GM20431 (cell line): ENCODE results near the gene P4HA1.
"Not testable (repeated sequence)": the region's sequence is repeated elsewhere in the genome, so short reads cannot be mapped to it uniquely, and the experiment has no call there.

Source experiments
- in situ Hi-C: fragments of 300-500 bp; cut with MseI, MboI; formaldehyde crosslinking; loops from one replicate; pipeline ENCODE4 v1.15.0; 2020; ENCODE audit warnings: low sequenced_read_pairs; ENCODE audit not compliant: unreplicated experiment

Gene P4HA1

DNA sequence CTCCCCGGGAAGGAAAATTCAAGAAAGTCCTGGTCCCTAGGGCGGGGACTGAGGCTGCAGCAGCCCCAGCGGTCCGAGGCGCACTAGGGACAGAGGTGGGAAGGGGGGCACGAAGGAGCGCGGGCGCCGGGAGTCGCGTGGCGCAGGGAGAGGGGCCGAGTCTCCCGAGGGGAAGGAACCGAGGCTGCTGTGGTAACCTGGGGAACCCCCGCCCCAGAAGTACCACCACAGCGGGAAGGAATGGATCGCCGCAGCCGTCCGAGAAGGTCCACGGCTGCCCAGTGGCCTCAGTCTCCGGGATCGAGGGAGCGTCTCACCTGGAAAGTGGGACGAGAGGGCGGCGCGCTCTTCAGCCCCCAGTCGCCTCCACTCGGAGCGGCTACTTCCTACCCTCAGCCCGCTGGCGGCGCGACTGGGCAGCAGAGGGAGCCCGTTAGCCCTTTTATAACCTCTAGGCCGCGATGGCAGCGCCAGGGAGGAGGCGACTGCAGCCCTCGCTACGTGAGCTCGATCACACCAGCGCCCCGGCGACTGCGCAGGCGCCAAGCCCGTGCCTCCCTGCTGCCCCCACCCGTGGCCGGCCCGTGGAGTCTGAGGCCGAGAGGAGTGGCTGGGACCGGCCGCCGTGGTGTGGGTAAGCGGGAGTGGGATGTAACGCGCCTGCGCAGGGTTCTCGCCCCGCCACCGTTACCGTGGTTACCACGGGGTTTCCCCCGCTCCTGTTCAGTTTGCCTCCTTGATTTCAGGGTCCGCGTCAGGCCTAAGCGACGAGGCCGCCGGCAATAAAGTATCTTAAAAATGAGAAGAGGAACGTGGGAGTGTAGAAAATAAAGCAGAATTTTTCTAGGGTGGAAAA, at the start of gene P4HA1:
Gene P4HA1 (minus strand): TSS at position 418 of the 856 bp plus-strand sequence. CDS start 21,983 bp downstream, outside the sequence.
- in situ Hi-C loops = no loop called here

GRCh38 chr10:73141603-73142002, 44.9 kb upstream of the P4HA1 start:
- in situ Hi-C loops = no loop called here

DNA sequence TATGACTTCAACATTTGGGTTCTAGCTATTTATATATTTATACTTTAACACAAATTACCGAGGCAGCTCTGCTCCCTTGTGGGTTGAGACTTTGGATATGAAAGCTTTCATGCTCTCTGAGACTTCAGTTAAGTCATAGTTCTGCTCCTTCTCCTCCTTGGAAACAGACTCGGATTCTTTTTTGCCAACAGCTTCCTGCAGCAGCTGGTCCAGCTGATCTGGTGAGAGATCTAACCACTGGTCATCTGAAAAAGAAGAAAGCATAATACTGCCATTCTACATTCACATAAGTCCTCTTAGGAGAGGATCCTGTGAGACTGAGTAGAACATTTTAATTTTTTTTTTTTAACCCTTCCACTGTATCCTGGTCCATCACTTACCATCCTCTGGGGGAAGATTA, 42.6 kb upstream of the P4HA1 start:
- in situ Hi-C loops = no loop called here

- in situ Hi-C loops = no loop called here
Measured at GRCh38 chr10:73136627-73137026, 40.0 kb upstream of the P4HA1 start.

- in situ Hi-C loops = no loop called here
Measured at GRCh38 chr10:73134727-73135126, 38.1 kb upstream of the P4HA1 start.

DNA sequence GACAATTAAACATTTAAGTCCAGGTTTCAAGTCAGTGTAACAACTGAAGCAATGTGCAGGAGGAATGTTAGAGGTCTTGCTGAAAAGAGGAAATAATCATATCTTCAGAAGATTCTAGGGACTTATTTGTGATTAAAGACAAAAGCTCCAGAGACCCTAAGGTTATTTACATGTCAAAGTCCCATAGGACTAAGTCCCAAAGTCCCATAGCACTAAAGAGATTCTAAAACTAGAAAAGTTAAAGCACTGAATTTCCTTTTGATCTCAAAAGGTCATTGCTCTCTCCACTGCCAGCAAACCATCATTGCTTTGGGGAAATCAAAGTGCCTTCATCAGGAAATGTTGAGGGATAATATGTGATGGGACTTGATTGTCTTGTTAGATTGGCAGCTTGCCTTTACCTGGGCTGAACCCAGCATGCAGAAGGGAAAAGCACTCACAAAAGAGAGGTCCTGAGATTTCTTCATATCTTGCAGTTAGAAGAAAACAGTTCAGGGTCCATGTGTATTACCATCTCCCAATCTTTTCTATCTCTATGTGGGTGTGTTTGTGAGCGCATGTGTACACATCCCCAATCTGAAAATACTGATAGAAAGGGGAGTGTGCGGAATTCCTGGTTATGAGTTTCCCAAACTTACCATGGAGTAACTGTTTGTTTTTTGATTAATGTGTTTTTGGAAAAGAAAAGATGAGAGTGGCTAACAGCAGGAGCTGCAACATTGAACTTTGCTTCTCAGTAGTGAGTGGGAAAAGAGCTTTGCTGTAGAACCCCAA, 35.4 kb upstream of the P4HA1 start:
- in situ Hi-C loops = no loop called here

- in situ Hi-C loops = no loop called here
Measured at GRCh38 chr10:73131301-73131700, 34.6 kb upstream of the P4HA1 start.

GRCh38 chr10:73126343-73126742, 29.7 kb upstream of the P4HA1 start:
- in situ Hi-C loops = no loop called here

DNA sequence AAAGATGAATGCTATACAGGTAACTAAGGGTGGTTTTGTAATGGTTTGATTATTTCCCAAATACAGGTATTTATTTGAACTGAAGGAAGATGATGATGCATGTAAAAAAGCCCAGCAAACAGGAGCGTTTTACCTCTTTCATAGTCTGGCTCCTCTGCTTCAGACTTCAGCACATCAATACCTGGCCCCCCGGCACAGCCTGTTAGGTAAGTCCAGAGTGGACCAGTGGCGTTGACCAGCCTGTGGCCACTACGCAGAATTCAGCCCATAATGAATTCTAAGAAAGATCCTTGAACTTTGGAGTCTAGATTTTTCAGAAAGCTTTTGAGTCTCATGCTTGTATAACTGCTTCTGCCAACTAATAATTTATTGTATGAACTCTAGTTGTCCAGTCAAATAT, 23.3 kb upstream of the P4HA1 start:
- in situ Hi-C loops = no loop called here

GRCh38 chr10:73119457-73119856, 22.8 kb upstream of the P4HA1 start:
- in situ Hi-C loops = no loop called here

- in situ Hi-C loops = no loop called here
Measured at GRCh38 chr10:73117976-73118743, 21.5 kb upstream of the P4HA1 start.

DNA sequence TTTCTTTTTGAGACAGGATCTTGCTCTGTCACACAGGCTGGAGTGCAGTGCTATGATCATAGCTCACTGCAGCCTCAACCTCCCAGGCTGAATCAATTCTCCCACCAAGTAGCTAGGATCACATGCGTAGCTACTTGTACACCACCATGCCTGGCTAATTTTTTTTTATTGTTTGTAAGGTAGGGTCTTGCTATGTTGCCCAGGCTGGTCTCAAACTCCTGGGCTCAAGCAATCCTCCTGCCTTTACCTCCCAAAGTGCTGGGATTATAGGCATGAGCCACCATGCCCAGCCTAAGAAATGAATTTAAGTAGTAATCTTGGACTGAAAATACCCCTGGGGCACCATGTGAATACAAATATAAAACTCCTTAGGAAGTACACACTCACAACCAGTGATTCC, 19.4 kb upstream of the P4HA1 start:
- in situ Hi-C loops = no loop called here

GRCh38 chr10:73113551-73113950, 16.9 kb upstream of the P4HA1 start:
- in situ Hi-C loops = no loop called here

DNA sequence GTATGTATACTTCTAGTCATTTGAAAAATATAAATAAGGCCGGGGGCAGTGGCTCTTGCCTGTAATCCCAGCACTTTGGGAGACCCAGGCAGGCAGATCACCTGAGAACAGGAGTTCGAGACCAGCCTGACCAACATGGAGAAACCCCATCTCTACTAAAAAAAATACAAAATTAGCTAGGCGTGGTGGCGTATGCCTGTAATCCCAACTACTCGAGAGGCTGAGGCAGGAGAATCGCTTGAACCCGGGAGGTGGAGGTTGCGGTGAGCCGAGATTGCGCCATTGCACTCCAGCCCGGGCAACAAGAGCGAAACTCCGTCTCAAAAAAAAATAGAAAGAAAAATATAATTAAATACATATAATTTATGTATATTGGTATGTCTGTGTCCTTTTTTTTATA, 15.4 kb upstream of the P4HA1 start:
- in situ Hi-C loops = not testable (repeated sequence)

DNA sequence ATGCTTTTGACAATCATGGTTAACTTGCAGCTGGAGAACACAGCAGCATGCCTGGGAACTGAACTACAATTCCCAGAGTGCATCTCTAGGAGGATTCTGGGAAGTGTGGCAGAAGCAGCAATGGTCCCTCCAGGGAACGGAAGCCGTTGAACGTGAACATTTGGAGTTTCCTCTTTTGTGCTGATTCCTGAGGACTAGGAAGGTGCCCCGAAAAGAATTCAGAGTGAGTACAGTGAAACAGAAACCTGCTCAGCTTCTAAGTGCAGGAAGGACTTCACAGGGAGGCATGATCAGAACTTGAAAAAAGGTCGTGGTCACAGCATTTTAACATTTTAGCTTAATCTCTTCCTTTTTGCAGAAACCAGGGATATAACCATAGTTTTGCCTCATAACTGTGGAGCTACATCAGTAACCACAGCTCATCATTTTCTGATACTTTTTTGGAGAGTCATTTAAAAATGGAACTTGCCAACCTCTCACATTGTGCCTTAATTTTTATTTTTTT, 13.7 kb upstream of the P4HA1 start, which contains the start of gene NUDT13:
Gene NUDT13 (plus strand): TSS at position 111 of the 505 bp plus-strand sequence. CDS start 3,911 bp downstream, outside the sequence.
- in situ Hi-C loops = no loop called here

- in situ Hi-C loops = not testable (repeated sequence)
Measured at GRCh38 chr10:73109248-73109652, 12.6 kb upstream of the P4HA1 start.

DNA sequence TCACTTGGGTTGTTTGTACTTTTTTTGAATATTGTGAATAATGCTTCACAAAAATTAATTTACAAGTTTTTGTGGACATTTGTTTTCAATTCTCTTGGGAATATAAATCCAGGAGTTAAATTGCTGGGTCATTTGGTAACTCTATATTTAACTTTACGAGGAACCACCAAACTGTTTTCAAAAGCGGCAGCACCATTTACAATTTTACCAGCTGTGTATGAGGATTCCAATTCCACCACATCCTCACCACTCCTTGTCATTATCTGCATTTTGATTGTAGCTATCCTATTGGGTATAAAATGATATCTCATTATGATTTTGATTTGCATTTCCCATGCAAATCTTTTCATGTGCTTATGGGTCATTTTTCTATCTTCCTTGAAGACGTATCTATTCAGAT, 9.6 kb upstream of the P4HA1 start:
- in situ Hi-C loops = no loop called here

DNA sequence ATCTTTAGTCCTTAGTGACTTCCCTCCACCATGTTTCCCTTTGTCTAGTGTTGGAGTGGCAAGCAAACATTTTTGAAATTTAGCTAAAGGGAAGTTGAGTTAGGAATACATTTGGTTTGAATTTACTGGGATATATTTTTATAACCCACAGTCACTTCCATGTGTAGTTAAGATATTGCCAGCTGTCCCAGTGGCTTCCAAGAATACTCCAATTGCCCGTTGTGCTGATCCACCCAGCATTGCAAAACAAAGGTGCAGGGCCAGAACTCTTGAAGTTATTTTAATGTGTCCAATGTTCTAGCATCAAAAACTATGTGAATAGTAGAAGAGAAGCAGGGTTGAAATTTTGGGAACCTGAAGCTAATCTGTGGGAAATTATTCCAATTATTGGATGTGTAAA, 2.5 kb upstream of the P4HA1 start:
- in situ Hi-C loops = no loop called here

GRCh38 chr10:73097305-73097670, 622 bp upstream of the P4HA1 start:
- in situ Hi-C loops = no loop called here

DNA sequence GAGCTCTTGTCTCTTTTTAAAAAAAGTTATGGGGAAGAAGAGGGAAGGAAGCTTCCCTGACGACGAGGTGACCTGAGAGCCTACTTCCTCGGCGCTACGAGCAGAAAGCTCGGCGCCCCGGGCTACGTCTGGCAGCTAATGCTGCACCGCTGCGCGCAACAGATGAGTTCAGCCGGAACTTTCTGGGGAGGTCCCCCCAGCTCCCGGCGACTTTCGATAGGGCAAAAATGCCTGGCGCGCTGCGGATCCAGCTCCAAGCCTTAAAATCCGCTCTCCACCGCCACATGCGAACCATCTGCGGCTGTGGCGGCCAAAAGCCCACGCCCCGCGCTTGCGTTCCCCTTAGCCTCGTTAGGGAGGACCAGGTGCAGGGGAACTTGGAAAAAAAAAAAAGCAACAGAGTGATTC, 621 bp downstream of the P4HA1 start:
- in situ Hi-C loops = no loop called here
